Calu3 (cell line): ENCODE measurements around the gene RNF39. TPM values are rescaled to one million over a fixed set of nuclear protein-coding genes. Genes with fewer than 3 reads are reported as not detected.

Experiments
- BruUV-seq: library from RNA; stranded (reverse); fragments of 400-500 nt; replicated peaks from 2 replicates; lab custom pipeline; 2021; lab: Mats Ljungman, UMichigan
- CTCF ChIA-PET: fragments of 300-600 bp; sonication (Branson Sonifier 250); formaldehyde crosslinking; loops from one replicate; lab custom pipeline; 2022; ENCODE audit warnings: antibody characterized with exemption; lab: Charles Lee
- DNase-seq: peaks from one replicate; pipeline ENCODE4 v3.0.0; 2022
- H3K27ac Mint-ChIP-seq: one replicate; pipeline ENCODE4 v1.8.0; 2022; ENCODE audit warnings: mixed read lengths; ENCODE audit not compliant: unreplicated experiment
- H3K27me3 Mint-ChIP-seq: one replicate; pipeline ENCODE4 v1.8.0; 2022; ENCODE audit warnings: mixed read lengths; ENCODE audit not compliant: unreplicated experiment
- H3K36me3 Mint-ChIP-seq: one replicate; pipeline ENCODE4 v1.8.0; 2022; ENCODE audit warnings: mild to moderate bottlenecking, moderate library complexity, mixed read lengths; ENCODE audit not compliant: insufficient read depth, unreplicated experiment
- H3K4me1 Mint-ChIP-seq: one replicate; pipeline ENCODE4 v1.8.0; 2022; ENCODE audit warnings: mild to moderate bottlenecking, low read depth, mixed read lengths; ENCODE audit not compliant: unreplicated experiment
- H3K4me3 Mint-ChIP-seq: one replicate; pipeline ENCODE4 v1.8.0; 2022; ENCODE audit warnings: mild to moderate bottlenecking, low read depth, moderate library complexity, mixed read lengths; ENCODE audit not compliant: unreplicated experiment
- H3K9me3 Mint-ChIP-seq: one replicate; pipeline ENCODE4 v1.8.0; 2022; ENCODE audit warnings: low read depth, mixed read lengths; ENCODE audit not compliant: unreplicated experiment
- CTCF ChIP-seq: fragments of 200-600 bp; IDR thresholded peaks from one replicate; pipeline ENCODE4 v1.8.0; 2022; ENCODE audit warnings: antibody characterized with exemption; ENCODE audit not compliant: unreplicated experiment
- intact Hi-C: fragments of 100-400 bp; cut with micrococcal nuclease; formaldehyde crosslinking; loops from one replicate; pipeline ENCODE4 v1.10.0; 2022; ENCODE audit not compliant: unreplicated experiment
- total RNA-seq: library from RNA; stranded (reverse); gene quantifications from 2 replicates; pipeline ENCODE4 v1.2.3, GENCODE V29; 2022

RNF39 gene
- total RNA-seq, 1 experiment from 2014 or later = 1.3 TPM

GRCh38 chr6:30091577-30092381 is 16.2 kb upstream of the RNF39 start:
- Mint-ChIP-seq H3K9me3 (no peaks in the 10 kb centered on the region), H3K4me3 (no peak overlapping the region), H3K27me3 (peaks cover 26% of the 10 kb centered on the region), H3K27ac (peak overlapping the region; percentile 69), H3K4me1 (peaks cover 58% of the 10 kb centered on the region), H3K36me3 (no peaks in the 10 kb centered on the region)
- CTCF ChIA-PET = interaction anchor here (0.6 to 2.0 kb wide), 7 partner anchors 10 to 51 kb away, joined by 3 to 6 read pairs (median 5); partner anchors contain the start of gene POLR1H
- no peak for TF ChIP-seq CTCF
- intact Hi-C loops = no loop called here
- no TSS peak for BruUV-seq
- peak; percentile 73 for DNase-seq

- peaks cover 40% of the 10 kb centered on the region for H3K27me3 Mint-ChIP-seq
- peaks cover 24% of the 10 kb centered on the region for H3K4me1 Mint-ChIP-seq
- no TSS peak for BruUV-seq
- H3K27ac Mint-ChIP-seq = no peak overlapping the region
- no peaks in the 10 kb centered on the region for H3K9me3 Mint-ChIP-seq
- H3K4me3 Mint-ChIP-seq = no peak overlapping the region
- intact Hi-C loops = no loop called here
- no peak for TF ChIP-seq CTCF
- DNase-seq = no peak
- CTCF ChIA-PET = interaction anchor here (0.6 kb wide), 1 partner anchor 438 kb away, joined by 7 read pairs; no protein-coding TSS in a partner anchor
- no peaks in the 10 kb centered on the region for H3K36me3 Mint-ChIP-seq
These were observed 12.3 kb upstream of the RNF39 start for GRCh38 chr6:30087876-30088275.

- Mint-ChIP-seq H3K9me3 (no peaks in the 10 kb centered on the region), H3K4me1 (peaks cover 38% of the 10 kb centered on the region), H3K27me3 (peaks cover 61% of the 10 kb centered on the region), H3K36me3 (peaks cover 36% of the 10 kb centered on the region), H3K4me3 (no peak overlapping the region), H3K27ac (no peak overlapping the region)
- no peak for DNase-seq
- CTCF ChIA-PET = interaction anchor here (0.6 to 1.4 kb wide), 4 partner anchors 14 to 80 kb away, joined by 3 to 8 read pairs (median 4); no protein-coding TSS in a partner anchor
- no TSS peak for BruUV-seq
- intact Hi-C loops = no loop called here
- no peak for TF ChIP-seq CTCF
These were observed 1.6 kb upstream of the RNF39 start for GRCh38 chr6:30077218-30077617.

- H3K36me3 Mint-ChIP-seq = peaks cover 44% of the 10 kb centered on the region
- peak; percentile 87 for DNase-seq
- CTCF ChIA-PET = interaction anchor here (1.0 to 1.4 kb wide), 3 partner anchors 16 to 54 kb away, joined by 3 to 8 read pairs (median 6); no protein-coding TSS in a partner anchor
- intact Hi-C loops = no loop called here
- peak overlapping the region; percentile 76 for H3K4me3 Mint-ChIP-seq
- no peaks in the 10 kb centered on the region for H3K9me3 Mint-ChIP-seq
- peaks cover 45% of the 10 kb centered on the region for H3K4me1 Mint-ChIP-seq
- peak overlapping the region; percentile 80 for H3K27ac Mint-ChIP-seq
- TF ChIP-seq CTCF = peak; percentile 59
- BruUV-seq = no TSS peak
- H3K27me3 Mint-ChIP-seq = peaks cover 72% of the 10 kb centered on the region
These were observed 492 bp upstream of the RNF39 start for GRCh38 chr6:30075790-30076732.
